ENCODE measurements around the gene EPHA6. TPM values are rescaled to one million over a fixed set of nuclear protein-coding genes. Genes with fewer than 3 reads are reported as not detected.
"Not testable (repeated sequence)": the region's sequence is repeated elsewhere in the genome, so short reads cannot be mapped to it uniquely, and the experiment has no call there.

Gene EPHA6
- total RNA-seq, 1 donor from 2014 or later, result not detected

- no peaks in the 10 kb centered on the region for H3K36me3 ChIP-seq
- no peaks in the 10 kb centered on the region for H3K9me3 ChIP-seq
- H3K4me3 ChIP-seq, result no peak overlapping the region
- H3K27me3 ChIP-seq, result no peaks in the 10 kb centered on the region
- no peak for TF ChIP-seq CTCF (IDR thresholded peaks at IDR 0.05)
- no peak overlapping the region for H3K27ac ChIP-seq
- H3K4me1 ChIP-seq, result no peaks in the 10 kb centered on the region
- DNase-seq (ENCODE audit: low spot score in 2 of 2), result no peak
- intact Hi-C loops (cut with DNase I), result no loop called here
Observed at GRCh38 chr3:96960661-96961330, 146.4 kb downstream of the EPHA6 start.

- no peaks in the 10 kb centered on the region for H3K36me3 ChIP-seq
- no peaks in the 10 kb centered on the region for H3K9me3 ChIP-seq
- intact Hi-C loops (cut with DNase I), result no loop called here
- no peaks in the 10 kb centered on the region for H3K4me1 ChIP-seq
- DNase-seq (ENCODE audit: low spot score in 2 of 2), result no peak
- no peak for TF ChIP-seq CTCF (IDR thresholded peaks at IDR 0.05)
- H3K27me3 ChIP-seq, result no peaks in the 10 kb centered on the region
- no peak overlapping the region for H3K4me3 ChIP-seq
- H3K27ac ChIP-seq, result no peak overlapping the region
Observed at GRCh38 chr3:96961576-96961975, 147.2 kb downstream of the EPHA6 start.

GRCh38 chr3:96966181-96966929 is 152.0 kb downstream of the EPHA6 start:
- Histone ChIP-seq H3K9me3 (no peaks in the 10 kb centered on the region), H3K4me3 (no peak overlapping the region), H3K4me1 (no peaks in the 10 kb centered on the region), H3K27ac (no peak overlapping the region), H3K36me3 (no peaks in the 10 kb centered on the region), H3K27me3 (no peaks in the 10 kb centered on the region)
- intact Hi-C loops (cut with DNase I), result no loop called here
- DNase-seq (ENCODE audit: low spot score in 2 of 2), result no peak
- no peak for TF ChIP-seq CTCF (IDR thresholded peaks at IDR 0.05)

GRCh38 chr3:96970211-96970610 is 155.8 kb downstream of the EPHA6 start:
- Histone ChIP-seq H3K36me3 (no peaks in the 10 kb centered on the region), H3K4me3 (no peak overlapping the region), H3K9me3 (no peaks in the 10 kb centered on the region), H3K4me1 (no peaks in the 10 kb centered on the region), H3K27me3 (no peaks in the 10 kb centered on the region), H3K27ac (no peak overlapping the region)
- TF ChIP-seq CTCF (IDR thresholded peaks at IDR 0.05), result no peak
- no peak for DNase-seq (ENCODE audit: low spot score in 2 of 2)
- intact Hi-C loops (cut with DNase I), result no loop called here

GRCh38 chr3:96977671-96978070 is 163.3 kb downstream of the EPHA6 start:
- no peak for DNase-seq (ENCODE audit: low spot score in 2 of 2)
- Histone ChIP-seq H3K9me3 (no peaks in the 10 kb centered on the region), H3K4me3 (no peak overlapping the region), H3K27me3 (no peaks in the 10 kb centered on the region), H3K4me1 (no peaks in the 10 kb centered on the region), H3K36me3 (no peaks in the 10 kb centered on the region), H3K27ac (no peak overlapping the region)
- intact Hi-C loops (cut with DNase I), result no loop called here
- TF ChIP-seq CTCF (IDR thresholded peaks at IDR 0.05), result no peak

- H3K36me3 ChIP-seq; H3K9me3 ChIP-seq; H3K27me3 ChIP-seq; H3K27ac ChIP-seq; H3K4me1 ChIP-seq; H3K4me3 ChIP-seq; intact Hi-C loops (cut with DNase I); DNase-seq (ENCODE audit: low spot score in 2 of 2): not testable (repeated sequence)
Observed at GRCh38 chr3:96983716-96984115, 169.3 kb downstream of the EPHA6 start.
